Fibroblast of skin of abdomen (primary cell): Measurements from ENCODE around the gene UQCC2.

ENCODE experiments used
- DNase-seq: peaks from one replicate; pipeline ENCODE4 v3.0.0-alpha.2; 2013

UQCC2 gene

DNA sequence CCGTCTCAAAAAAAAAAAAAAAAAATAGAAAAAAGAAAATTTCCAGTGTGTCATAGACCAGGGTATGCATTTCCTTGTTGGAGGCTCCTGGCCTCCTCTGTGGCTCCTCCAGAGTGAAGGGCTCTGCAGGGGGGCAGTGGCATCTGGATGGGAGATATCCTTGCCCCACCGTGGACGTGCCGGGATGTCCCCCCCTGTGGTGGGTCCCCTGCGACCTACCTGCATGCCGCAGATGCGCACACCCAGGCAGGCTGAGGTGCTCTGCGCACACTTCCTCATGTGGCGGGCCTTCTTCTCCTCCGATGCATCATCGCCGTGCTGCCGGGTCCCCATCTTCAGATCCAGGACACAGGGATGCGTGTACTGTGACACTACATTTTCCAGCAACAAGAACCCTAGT lies 13.7 kb upstream of the UQCC2 start:
- DNase-seq, result no peak

DNA sequence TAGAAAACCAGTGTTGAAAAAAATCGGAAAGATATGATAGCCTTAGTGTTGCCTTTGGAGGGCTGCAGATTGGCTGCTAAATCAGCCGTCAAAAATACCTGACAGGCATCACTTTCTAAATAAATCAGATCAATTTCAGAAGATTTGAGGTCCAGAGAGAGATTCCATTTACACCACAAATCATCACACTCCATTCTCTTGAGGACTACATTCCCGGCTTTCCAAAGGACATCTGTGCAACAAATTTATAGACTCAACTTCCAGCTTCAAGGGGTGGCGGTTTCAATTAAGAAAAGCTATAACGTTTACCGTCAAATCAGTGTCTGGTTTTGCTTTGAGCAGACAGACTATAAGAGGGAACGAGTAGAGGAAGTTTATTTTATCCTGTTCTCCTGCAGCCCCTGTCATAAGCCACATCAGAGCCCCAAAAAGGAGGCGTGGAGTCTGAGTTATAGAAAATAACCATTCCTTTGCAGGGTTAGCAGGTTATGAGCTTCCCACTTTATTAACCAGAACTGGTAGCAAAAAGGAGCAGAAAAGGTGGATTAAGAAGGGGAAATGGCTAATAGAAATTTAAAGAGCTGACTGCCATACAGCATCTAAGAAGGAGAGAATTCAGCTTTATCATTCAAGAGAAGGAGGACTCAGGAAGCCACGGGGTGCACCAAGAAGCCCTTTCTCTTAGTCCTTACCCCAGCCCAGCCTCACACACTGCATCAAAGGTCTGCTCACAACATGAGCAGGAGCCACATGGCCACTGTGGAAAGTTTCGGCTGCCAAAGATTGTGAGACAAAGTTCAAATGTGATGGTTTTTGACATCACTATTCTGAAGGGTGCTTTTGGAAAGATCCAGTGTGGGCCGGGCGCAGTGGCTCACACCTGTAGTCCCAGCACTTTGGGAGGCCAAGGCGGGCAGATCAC lies 12.9 kb upstream of the UQCC2 start:
- no peak for DNase-seq

DNA sequence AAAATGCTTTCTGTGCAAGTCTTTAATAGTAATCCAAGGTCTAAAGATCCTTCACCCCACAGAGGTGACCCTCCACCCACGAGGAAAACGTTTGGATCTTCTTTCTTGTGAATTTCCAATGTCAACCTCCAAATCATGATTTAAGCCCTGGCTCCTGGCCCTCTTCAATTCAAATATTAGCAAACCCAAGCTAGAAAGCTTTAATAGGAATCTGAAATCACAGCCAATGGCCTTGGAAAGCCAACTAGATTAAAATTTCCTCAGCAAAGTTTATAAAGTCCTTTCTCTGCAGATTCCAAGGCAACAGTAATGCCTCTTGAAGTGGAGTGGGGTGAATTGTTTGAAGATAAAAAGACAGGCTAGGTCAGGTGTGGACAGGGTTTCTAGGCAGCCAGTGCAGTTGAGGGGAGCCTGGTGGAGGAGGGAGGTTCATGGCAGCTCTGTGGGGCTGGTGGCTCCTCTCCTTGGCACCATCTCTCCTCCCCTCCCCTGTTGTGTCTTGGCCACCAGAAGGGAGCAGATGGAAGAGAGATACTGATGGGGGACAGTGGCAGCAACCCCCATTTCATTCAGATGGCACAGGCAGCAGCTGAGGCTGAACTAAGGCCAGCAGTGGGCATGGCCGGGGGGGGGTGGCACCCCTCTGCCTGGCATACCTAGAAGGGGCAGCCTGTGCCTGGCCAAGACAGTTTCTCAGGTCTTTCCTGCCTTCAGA lies 12.0 kb upstream of the UQCC2 start:
- DNase-seq, result no peak

DNA sequence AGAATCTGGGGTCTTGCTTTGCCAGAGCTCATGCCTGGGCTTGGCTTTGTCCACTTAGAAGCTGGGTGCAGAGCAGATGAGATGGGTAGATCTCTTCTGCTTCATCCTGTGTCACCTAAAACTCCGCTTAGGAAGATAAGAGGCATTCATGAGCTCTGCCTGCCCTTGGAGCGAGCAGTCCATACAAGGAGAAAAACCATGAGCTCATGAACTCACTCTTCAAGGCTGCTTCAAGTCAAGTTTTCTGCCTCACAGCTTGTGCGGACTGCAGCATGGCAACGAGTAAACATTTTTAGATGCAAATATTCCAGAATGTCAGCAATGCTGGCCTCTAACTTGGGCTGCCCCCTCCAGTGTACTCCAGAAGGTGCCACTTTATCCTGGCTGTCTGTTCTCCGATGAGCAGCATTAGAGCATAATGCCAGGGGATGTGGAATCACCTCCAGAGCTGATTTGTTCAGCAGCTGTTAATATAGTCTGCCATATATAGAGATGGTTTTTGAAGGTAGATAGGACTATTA lies 10.7 kb upstream of the UQCC2 start:
- no peak for DNase-seq

DNA sequence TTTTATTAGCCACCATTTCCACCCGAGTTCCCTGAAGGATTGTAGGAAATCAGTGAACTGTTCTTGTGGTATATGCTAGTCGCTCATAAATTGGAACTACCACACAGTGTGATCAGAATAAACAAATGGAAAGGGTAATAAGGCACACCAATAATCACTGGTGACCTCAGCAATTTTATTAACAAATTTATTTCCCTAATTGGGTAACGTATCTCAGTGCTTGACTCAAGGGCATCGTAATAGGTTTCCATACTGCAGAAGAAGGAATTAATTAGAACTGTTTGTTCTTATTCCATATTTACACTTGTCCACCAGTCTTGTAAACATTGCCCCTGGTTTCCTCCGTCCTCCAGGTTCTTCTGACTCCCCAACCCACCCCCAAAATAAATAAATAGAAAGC lies 10.0 kb upstream of the UQCC2 start:
- DNase-seq, result no peak

DNA sequence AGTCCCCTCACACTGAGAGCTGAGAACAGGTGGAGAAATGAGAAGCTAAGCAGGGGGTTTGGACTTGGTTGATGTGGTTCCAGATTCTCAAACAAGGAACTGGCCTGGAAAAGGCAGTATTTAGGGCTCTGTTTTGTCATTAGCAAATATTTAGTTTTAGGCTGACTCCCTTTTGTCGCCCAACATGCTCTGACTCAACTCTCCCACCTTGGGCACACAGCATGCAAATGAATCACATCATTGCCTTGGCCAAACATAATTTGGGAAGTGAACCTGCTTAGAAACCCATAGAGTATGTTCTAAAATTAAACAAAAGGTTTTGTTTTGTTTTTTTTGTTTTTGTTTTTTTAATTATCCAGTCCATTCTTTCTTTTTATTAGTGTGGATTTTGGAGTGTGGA lies 9.5 kb upstream of the UQCC2 start:
- DNase-seq, result no peak

DNA sequence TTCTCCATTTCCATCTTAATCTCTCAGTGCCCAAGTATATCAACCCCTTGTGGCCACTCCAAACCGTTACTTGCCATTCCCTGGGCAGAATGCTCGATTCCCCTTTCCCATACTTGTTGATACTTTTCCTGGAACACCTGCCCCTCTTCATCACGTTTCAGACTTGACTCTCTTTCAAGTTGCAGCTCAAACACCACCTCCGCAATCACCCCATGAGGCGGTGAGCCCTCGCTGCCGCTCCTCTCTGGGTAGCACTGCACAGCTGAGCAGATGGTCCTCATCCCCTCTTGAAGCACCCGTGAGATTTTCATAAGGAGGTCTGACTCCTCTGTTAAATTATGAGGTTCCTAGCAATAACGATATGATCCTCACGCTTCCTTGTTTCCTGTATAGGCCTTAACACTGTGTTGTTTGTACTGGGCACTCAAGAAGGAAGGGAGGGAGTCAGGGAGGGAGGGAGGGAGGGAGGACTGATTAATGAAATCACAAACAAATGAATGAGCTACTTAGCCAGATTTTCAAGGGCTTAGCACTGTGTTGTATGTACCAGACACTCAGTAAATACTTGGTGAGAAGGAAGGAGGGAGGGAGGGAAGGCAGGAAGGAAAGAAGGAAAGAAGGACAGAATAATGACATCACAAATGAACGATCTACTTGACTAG lies 8.0 kb upstream of the UQCC2 start:
- no peak for DNase-seq

DNA sequence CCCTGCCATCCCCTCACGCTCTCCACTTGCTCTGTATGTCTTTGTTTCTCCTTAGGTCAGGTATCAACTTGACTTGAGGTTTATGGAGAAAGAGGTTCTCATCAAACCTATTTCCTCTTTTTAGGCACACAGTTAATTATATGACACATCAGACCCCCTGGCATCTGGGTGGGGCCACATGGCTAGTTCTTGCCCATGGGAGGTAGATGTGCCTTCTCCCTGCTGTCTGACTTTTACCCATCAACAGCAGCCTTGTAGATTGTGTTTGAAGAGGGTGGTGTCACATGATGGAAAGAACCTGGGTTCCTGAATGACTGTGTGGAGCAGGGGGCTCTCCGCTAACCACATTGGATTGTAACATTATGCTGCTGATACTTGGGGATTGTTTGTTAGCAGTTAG lies 7.2 kb upstream of the UQCC2 start:
- DNase-seq, result no peak

DNA sequence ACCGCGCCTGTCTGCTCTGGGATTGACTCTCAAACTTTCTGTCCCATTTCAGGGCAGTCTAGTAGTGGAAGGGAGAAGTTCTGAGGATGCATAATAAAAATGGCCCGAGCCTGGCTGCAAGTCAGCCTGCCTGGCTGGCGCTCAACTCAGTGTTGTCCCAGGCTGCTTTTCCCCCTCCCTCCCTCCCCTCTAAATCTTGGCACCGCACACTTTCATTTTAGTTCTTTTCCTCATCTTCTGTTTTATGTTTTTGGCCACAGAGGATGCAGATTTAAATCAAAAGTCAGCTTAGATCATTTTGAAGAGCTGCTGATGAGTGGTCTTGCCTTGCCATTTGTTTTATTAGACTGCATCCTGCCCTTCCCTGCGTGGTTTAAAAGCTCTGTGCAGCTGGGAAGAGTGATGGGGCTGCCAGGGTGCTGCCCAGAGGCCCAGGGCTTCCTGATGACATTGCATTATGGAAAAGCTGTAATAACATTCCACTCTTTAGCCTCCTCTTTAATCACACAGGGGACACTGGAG lies 6.5 kb upstream of the UQCC2 start:
- DNase-seq, result peak; percentile 24

DNA sequence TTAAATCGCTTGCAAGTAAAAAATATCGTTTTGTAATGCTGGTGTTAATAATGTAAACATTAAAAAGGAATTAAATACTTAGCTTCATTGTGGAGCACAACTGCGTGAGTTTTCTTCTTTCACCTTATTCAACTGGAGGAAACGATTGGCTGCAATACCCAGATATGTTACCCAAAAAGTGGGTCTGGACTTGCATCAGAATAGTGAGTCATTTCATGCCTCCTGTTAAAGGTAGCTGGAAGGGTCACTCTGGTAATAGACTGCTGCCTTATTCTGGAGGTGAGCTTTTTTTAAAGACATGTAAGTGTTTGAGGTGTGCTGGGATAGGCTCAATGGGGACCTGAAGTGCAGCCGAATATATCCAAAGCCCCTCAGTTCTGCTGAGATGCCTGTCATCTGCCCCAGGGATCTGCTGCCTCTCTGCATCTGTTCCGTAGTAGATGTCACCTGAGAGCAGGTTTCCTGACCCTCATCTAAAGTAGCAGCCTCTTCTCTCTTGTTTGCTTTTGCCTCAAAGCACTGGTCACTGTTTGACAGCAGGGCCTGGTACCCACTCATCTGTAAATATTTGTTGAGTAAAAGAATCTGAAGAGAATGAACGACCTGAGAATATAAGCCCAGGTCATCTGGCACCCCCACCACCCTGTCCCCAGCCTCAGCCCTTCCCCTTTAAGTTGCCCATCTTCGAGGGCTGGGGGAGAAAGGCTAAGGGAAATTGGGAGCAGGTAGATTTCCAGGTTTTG lies 5.6 kb upstream of the UQCC2 start:
- no peak for DNase-seq

DNA sequence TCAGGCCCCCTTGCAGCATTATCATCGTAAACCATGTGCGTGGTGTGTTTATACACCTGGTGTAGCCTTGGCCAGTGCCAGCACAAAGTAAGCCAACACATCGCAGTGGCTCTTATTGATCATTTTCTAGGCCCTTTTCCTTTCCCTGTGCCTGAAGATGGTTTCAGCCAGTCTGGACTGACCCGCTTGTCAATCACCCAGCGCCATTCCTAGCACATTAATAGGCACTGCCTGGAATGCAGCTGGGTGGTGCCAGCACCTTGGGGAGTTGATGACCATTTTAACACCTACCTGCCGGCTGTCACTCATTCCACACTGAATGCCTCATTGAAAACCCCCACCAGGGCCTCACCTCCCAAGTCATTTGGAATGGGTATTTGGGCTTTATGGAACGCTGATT lies 4.9 kb upstream of the UQCC2 start:
- DNase-seq, result no peak

DNA sequence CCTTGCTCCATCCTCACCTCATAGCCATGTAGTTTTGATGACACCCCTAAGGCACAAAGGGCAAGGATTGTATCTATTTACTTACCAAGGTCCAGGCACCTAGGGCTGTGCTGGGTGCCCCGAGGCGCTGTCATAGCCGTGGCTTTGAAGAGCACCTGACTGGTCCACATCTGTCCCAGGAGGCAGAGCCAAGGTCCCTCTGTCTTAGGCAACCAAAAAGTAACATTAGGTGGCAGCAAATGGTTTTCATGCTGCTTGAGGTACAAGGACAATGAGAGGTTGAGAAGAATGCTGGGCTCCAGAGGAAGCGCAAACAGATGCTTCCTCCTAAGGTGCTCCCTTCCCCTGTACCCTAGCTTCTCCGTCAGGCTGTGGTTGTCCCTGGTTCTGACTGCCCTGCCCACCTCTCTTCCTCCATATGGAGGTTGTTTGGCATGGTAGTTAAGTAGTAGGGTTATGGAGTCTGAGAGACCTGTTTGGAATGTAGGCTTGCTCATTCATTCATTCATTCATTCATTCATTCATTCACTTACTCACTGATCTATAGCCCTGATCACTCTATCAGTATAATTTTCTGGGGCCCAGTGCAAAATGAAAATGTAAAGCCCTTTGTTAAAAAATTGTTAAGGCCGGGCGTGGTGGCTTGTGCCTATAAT lies 3.0 kb upstream of the UQCC2 start:
- DNase-seq, result no peak

DNA sequence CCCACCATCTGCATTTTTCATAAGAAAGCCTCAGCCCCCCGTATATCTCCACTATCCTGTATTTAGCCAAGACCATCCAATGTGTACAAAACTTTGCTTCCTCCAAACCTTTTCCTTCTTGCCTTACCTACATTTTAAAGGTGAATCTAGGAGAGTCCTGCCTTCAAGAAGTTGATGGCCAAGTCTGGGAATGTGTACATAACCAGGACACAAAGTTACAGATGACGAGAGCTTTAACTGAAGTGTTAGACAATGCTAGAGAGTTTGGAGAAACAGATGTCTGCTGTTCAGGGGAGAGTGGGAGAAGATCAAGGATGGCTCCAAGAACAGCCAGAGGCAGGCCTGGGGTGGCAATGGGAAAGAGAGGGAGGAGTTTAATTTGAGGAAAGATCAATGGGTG lies 2.3 kb upstream of the UQCC2 start:
- no peak for DNase-seq

DNA sequence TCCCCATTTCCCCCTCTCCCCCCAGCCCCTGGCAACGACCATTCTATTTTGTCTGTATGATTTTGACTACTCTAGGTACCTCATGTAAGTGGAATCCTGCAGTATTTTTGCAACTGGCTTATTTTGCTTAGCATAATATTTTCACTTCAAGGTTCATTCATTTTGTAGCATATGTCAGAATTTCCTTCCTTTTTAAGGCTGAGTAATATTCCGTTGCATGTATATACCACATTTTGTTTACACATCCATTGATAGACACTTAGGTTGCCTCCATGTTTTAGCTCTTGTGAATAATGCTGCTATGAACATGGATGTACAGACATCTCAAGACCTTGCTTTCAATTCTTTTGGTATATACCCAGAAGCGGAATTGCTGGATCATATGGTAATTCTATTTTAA lies 1.4 kb upstream of the UQCC2 start:
- no peak for DNase-seq

DNA sequence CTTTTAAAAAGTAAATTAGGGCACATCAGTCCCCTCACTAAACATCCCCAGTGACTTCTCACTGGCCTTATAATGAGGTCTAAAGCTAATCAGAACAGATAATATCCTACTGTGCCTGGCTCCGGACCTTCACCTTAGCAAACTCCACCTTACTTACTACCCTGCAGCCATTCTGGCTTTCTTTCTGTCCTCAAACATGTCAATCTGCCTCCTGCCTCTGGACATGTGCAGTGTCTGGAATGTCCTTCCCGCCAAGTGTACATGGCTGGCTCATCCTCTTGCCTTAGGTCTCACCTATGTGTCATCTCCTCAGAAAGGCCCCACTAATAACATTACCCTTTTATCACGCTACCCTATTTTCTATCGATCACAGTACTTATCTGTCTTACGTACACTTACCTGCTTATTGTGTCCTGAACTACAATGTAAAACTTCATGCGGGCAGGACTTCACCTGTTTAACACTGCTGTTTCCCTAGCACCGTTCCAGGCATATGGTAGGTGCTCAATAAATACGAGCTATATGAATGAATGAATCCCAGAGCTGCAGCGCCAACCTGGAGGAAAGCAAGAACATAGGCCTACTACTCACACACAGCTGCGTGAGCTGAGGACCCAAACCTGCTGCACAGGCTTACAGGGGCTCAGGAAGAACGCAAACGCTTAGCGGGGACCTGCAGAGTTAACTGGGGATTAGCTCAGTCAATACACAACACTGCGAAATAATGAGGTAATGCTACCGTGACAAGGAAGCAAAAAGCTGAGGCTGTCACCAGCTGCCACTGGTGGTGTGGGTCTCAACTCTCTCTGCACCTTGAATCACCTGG lies 991 bp downstream of the UQCC2 start:
- DNase-seq, result no peak

DNA sequence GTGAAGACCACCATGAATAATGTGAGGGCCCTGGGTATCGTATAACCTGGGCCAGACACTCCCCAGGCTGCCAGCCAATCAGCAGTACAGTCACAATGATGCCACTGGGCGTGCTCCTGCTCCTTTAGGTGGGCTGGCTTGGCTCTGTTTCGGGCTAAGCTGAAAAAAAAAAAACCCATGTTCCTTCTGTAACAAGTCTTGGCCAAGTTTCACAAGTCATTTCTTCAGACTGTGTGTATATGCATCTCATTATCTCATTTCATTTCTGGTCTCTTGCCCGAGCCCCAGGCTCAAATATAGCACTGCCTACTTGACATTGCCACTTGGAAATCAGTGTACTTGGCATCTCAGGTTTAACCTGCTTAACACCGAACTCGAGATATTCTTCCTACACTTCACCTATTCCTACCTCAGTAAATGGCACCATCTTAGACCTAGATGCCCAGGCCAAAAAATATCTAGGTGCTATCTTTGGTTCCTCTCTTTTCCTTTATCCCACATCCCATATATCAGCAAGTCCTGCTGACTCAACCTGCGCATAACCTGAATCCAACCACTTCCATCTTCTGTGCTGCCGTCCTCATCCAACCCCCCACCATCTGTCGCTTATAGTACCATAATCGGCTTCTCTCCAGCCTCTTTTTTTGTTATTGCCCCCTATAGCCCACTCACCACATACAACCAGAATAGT lies 1.8 kb downstream of the UQCC2 start:
- no peak for DNase-seq

DNA sequence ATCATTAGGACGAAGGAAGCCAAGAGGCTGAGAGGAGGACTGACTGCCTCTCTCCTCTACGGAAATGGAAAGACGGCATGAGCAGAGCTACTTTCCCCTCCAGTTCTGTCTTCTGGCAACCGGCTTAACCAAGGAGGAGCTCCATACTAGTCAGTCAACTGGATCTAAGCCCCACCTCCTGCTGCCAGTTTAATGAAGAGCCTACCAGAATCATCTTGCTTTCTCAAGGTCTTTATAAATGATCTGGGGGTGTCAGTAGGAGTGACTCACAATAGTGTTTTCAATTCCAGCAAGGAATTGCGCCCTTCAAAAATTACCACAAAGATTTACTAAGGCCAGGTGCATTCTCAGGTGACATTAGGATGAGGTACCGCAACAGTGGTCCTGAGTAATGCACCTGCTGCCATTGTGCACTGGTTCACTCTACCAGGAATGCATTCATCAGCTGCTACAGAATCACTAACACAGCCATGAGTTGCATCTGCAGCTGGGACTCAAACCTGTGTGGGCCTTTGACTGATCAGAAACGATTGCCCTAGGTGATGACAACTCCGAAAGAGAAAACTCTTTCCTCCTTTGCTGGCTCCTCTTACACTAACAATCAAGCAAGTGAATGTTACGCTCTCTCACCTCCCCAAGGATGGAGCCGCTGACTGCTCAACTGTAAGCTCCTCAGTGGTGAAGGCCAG lies 2.8 kb downstream of the UQCC2 start:
- no peak for DNase-seq

DNA sequence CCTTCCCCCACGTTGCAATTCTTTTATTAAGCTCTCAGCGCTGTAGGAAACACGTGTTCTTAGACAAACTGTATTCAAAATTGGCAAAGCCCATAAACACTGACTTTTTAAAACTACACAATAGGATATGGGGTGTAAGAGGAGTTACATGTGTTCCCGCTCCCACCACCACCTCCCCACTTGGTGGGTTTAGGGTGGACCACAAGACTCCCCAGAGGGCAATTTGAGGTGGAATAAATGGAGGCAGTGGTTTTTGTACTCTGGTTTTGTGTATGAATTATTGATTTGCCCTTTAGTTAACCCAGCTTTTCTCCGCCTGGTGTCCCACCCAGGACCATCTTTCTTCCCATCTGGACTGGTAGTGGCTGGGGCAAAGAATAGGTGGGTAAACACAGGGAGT lies 3.7 kb downstream of the UQCC2 start:
- peak; percentile 12 for DNase-seq

DNA sequence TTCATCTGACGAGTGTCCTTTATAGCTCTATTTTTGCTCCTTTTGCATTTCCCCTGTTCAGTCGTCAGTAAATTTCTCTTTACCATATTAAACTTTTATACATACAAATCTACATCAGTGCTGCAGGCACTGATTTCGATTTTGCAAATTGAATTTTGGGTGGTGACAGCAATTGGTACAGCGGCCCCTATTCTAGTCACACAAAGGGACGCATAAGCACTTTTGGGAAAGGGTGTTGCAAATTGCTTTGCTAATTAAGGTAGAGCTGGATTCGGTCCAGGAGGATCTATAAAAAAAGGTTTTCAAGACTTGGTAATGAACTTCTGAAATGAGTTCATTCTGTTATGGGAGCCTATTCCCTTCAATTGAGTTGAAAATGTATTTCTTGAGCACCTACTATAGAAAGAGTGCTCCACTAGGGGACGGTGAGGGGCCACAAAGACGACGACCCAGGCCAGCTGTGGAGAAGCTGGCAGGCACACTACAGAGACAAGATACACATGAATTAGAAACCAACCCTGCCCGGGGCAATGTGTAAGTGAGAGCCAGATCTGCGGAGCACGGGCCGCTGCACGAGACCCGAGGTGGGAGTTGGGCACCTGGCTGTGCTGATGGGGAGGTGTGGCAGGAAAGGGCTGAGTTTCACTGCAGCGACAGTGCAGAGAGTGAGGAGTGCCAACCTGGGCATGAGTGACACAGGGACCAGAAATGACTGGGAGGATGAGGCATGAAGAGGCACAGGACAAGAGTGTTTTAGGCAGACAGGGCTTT lies 5.4 kb downstream of the UQCC2 start:
- no peak for DNase-seq
